GF-D8 (cell line): ENCODE measurements around the gene GMDS.
A peak's percentile ranks its signal among the peaks of the same experiment; 100 is the strongest.

Source experiments
- DNase-seq: peaks from one replicate; lab custom pipeline; 2025; lab: John Stamatoyannopoulos, UW

GMDS gene

DNA sequence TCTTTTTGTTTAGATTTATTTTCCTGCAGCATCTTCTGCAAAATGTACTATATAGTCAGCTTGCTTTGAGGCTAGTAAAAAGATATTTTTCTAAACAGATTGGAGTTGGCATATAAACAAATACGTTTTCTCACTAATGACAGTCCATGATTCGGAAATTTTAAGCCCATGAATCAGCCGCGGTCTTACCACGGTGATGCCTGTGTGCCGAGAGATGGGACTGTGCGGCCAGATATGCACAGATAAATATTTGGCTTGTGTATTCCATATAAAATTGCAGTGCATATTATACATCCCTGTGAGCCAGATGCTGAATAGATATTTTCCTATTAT lies 632.5 kb downstream of the GMDS start:
- DNase-seq = no peak

DNA sequence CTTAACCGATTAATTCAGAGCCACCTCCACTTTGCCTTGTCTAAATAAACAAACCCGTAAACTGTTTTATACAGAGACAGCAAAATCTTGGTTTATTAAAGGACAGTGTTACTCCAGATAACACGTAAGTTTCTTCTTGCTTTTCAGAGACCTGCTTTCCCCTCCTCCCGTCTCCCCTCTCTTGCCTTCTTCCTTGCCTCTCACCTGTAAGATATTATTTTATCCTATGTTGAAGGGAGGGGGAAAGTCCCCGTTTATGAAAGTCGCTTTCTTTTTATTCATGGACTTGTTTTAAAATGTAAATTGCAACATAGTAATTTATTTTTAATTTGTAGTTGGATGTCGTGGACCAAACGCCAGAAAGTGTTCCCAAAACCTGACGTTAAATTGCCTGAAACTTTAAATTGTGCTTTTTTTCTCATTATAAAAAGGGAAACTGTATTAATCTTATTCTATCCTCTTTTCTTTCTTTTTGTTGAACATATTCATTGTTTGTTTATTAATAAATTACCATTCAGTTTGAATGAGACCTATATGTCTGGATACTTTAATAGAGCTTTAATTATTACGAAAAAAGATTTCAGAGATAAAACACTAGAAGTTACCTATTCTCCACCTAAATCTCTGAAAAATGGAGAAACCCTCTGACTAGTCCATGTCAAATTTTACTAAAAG lies 633.0 kb downstream of the GMDS start:
- DNase-seq = no peak

DNA sequence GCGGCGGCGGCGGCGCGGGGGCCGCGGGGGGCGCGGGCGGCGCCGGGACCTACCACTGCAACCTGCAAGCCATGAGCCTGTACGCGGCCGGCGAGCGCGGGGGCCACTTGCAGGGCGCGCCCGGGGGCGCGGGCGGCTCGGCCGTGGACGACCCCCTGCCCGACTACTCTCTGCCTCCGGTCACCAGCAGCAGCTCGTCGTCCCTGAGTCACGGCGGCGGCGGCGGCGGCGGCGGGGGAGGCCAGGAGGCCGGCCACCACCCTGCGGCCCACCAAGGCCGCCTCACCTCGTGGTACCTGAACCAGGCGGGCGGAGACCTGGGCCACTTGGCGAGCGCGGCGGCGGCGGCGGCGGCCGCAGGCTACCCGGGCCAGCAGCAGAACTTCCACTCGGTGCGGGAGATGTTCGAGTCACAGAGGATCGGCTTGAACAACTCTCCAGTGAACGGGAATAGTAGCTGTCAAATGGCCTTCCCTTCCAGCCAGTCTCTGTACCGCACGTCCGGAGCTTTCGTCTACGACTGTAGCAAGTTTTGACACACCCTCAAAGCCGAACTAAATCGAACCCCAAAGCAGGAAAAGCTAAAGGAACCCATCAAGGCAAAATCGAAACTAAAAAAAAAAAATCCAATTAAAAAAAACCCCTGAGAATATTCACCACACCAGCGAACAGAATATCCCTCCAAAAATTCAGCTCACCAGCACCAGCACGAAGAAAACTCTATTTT lies 633.7 kb downstream of the GMDS start:
- DNase-seq = no peak

GRCh38 chr6:1611322-1611571 lies 634.2 kb downstream of the GMDS start:
- no peak for DNase-seq

DNA sequence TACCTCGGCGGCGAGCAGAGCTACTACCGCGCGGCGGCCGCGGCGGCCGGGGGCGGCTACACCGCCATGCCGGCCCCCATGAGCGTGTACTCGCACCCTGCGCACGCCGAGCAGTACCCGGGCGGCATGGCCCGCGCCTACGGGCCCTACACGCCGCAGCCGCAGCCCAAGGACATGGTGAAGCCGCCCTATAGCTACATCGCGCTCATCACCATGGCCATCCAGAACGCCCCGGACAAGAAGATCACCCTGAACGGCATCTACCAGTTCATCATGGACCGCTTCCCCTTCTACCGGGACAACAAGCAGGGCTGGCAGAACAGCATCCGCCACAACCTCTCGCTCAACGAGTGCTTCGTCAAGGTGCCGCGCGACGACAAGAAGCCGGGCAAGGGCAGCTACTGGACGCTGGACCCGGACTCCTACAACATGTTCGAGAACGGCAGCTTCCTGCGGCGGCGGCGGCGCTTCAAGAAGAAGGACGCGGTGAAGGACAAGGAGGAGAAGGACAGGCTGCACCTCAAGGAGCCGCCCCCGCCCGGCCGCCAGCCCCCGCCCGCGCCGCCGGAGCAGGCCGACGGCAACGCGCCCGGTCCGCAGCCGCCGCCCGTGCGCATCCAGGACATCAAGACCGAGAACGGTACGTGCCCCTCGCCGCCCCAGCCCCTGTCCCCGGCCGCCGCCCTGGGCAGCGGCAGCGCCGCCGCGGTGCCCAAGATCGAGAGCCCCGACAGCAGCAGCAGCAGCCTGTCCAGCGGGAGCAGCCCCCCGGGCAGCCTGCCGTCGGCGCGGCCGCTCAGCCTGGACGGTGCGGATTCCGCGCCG lies 634.7 kb downstream of the GMDS start:
- DNase-seq = no peak

- peak; percentile 73 for DNase-seq
These were observed 635.5 kb downstream of the GMDS start, which contains the start of gene FOXC1 for GRCh38 chr6:1609648-1610496. FOXC1 (plus strand) TSS chr6:1609915; CDS start chr6:1610446, 531 bp downstream.

- DNase-seq = no peak
These were observed 636.3 kb downstream of the GMDS start for GRCh38 chr6:1609041-1609647.

- no peak for DNase-seq
These were observed 637.0 kb downstream of the GMDS start for GRCh38 chr6:1608222-1609040.

DNA sequence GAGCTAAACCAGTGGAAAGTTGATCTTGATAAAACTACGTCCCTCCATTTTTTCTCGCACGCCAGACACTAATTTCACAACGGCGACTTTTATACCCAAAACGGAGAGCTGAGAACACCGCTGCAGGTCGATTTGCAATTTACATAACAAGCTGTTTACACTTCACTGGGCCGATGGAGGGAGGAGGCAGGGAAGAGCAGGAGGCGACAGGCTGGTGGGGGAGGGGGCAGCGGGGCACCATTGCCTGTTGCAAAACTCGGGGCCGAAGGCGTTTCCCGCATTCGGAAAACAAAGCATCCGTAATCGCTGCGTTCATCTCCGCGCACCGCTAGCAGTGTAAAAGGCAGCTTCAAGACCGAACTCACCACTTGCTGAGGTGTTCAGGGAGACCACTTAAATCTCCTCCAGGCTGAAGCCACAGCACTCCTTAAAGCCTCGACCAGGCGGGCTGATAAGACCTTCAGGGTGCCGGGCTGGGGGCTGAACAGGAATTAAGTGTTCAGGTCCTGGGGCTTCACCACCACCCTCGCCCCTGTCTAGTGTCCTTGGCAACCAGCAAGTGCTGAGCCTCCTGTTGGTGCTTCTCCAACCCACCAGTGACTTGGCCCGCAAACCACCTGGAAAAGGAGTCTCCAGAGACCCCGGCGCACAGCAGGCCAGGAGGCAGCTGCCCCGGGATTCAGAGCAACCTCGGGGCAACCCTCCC lies 637.7 kb downstream of the GMDS start:
- DNase-seq = no peak

DNA sequence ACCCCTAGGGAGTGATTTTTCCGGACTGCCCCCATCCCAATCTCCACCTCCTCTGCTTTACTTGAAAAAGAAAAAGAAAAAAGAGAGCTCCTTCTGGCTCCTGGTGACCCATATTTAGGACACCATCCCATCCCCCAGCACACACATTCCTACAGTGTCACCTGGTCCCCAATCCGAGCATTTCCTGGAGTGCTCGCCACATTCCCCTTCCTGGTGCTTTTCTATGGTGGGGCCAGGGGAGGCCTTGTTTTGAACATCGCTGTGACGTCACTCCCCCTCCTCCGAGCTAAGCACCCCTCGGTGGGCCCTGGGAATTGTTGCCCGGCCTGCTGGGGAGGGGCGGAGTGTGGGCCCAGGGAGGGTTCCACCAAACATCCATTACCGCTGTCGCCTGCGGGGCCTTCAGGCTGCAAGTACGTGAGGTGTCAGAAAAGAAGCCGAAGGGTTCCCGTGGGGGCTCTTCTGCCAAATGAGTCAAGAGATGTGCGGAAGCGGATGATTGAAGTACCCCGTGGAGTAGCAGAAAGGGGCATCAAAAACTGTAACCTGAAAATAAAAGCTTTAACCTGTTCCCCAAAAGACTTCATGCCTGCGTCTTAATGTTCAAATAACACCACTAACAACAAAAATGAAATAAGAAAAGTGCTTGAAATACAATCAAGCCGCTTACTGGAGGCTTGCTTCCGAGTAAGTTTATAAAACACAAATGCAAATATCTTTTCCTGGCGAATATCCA lies 638.5 kb downstream of the GMDS start:
- no peak for DNase-seq

- DNase-seq = no peak
These were observed 639.3 kb downstream of the GMDS start for GRCh38 chr6:1605893-1606779.

DNA sequence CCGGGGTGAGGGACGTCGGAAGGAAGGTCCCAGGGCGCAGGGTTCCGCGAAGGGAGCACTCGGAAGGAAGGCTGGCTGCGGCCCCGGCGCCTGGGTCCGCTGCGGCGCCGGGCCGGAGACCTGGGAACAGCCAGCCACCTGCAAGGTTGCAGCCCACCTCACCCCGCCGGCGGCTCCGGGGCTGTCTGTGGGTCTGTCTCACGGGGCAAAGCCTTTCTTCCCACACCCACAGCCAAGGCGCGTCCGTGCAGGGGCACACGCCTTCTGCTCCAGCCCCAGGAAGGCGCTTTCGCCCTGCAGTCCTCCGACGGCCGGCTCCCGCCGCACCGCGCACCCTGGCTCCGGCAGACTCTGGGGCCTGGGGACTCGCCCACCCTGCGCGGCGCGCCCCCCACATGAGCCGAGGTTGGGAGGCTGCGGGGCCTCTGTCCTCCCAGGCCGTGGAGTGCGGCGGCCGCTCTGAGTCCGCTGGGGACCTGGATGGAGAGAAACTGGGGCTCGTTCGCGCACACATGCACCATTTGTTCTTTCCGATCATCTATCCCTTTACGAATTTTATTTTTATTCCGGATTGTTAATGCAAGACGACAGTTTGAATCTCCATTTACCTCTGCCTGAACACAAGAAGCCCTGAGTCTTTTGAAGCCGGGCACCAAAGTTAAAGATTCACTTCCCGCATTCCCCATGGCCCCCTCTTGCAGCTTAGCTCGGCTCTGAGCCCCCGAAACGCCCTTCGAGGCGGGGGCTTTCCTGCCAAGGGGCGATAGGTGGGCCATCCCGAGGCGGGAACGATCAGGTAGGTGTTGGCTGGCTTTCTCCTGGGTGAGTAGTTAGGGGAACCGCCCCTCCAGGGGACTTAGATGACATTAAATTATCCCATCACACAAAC lies 640.2 kb downstream of the GMDS start:
- no peak for DNase-seq

- DNase-seq = no peak
These were observed 641.0 kb downstream of the GMDS start for GRCh38 chr6:1604158-1605003.

- no peak for DNase-seq
These were observed 641.7 kb downstream of the GMDS start for GRCh38 chr6:1603708-1604107.

DNA sequence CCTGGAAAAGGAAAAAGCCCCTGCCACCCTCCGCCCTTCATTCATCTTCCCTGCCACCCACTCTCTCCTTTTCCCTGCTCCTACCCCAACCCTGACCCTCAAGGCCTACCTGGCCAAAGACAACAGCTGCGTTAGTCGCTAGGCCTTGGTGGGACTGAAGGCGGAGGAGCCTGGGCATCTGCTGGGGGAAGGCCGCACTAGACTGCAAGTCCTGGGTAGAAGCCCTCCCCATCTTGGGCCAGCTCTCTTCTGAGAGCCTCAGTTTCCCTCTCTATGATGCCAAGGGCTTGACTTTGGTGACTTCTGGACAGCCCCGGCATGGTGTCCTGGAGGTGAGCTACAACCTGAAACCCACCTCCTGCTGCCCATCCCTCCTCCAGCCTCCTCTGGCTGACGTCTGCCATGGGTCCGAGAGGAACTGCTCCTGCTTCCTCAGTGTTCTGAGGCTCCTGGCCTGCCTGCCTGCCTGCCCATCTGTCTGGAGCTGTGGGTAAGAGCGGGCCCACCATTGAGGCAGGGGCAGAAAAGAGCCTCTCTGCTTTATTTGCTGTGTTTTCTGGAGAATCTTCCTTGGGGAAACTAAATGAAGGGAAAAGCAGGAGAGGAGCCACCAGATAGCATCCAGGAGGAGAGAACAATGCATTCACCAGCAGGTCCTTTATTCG lies 643.2 kb downstream of the GMDS start:
- no peak for DNase-seq
